ENCODE data around the gene CACNA1S.

DNA sequence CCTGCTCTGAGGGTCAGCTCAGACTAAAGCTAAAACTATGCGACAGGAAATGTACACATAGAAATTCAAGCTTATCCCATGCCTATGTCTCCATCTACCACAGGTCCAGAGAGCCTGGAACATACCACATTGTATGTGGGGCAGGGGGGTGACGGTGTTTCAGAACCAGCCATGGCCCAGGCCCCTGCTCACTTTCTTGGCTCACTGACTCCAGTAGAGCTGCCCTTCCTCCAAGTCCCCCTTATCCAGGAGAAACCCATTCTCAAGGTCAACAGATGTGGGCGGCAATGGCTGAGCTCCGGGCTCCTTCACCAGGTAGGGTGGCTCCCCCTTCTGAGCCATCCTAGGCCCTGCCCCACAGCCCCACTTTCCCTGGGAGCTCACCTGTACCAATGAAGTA is 21.0 kb downstream of the CACNA1S start:
- TF ChIP-seq, protein P1, sequence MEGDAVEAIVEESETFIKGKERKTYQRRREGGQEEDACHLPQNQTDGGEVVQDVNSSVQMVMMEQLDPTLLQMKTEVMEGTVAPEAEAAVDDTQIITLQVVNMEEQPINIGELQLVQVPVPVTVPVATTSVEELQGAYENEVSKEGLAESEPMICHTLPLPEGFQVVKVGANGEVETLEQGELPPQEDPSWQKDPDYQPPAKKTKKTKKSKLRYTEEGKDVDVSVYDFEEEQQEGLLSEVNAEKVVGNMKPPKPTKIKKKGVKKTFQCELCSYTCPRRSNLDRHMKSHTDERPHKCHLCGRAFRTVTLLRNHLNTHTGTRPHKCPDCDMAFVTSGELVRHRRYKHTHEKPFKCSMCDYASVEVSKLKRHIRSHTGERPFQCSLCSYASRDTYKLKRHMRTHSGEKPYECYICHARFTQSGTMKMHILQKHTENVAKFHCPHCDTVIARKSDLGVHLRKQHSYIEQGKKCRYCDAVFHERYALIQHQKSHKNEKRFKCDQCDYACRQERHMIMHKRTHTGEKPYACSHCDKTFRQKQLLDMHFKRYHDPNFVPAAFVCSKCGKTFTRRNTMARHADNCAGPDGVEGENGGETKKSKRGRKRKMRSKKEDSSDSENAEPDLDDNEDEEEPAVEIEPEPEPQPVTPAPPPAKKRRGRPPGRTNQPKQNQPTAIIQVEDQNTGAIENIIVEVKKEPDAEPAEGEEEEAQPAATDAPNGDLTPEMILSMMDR (IDR thresholded peaks at IDR 0.05) = no peak
- TF ChIP-seq POLR2A (IDR thresholded peaks at IDR 0.05) = no peak
